NT2/D1 (cell line): ENCODE data around the gene SPRY2.

Experiments used
- YY1 ChIP-seq: IDR thresholded peaks from 2 replicates; pipeline ENCODE4 v1.6.1; 2011; ENCODE audit not compliant: insufficient read length, insufficient read depth
- ZNF274 ChIP-seq: IDR thresholded peaks from 2 replicates; pipeline ENCODE4 v1.6.1; 2011; ENCODE audit warnings: mild to moderate bottlenecking, low read depth, low read length

DNA sequence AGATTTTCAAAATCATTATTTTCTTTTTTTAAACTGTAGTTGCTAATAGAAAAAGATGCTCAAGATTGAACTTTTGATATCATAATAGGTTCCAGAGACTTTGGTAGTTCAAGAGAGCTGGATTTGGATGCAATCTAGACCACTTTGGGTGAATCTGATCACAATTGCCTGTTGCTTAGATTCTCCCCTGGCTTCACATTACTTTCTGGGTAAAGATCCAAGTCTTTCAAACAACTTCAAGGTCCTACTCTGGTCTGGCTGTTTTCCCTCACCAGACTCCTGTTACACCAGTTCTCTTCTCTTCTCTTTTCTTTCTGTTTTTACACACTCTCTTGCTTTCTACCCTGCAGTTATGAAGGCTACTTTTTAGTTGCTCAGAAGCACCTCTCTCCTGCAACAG lies 7.4 kb upstream of the SPRY2 start:
- TF ChIP-seq YY1 (no peak), ZNF274 (no peak)
